Measurements from ENCODE around the gene GDPD3.

DNA sequence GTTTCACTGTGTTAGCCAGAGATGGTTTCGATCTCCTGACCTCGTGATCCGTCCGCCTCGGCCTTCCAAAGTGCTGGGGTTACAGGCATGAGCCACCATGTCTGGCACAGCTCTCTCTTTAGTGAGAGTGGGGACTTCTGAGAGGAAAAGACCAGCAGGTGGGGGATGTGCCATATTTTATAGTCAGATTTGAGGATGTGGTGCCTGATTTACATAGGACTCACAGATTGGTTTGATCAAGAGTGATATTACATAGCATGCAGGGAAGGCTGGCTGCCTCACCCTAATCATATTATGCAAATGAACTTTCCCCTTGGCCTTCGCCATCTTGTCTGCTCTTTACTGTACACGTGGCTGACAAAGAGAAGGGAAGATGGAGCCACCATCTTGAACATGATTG is 37.8 kb upstream of the GDPD3 start:
- TF ChIP-seq, protein P1, sequence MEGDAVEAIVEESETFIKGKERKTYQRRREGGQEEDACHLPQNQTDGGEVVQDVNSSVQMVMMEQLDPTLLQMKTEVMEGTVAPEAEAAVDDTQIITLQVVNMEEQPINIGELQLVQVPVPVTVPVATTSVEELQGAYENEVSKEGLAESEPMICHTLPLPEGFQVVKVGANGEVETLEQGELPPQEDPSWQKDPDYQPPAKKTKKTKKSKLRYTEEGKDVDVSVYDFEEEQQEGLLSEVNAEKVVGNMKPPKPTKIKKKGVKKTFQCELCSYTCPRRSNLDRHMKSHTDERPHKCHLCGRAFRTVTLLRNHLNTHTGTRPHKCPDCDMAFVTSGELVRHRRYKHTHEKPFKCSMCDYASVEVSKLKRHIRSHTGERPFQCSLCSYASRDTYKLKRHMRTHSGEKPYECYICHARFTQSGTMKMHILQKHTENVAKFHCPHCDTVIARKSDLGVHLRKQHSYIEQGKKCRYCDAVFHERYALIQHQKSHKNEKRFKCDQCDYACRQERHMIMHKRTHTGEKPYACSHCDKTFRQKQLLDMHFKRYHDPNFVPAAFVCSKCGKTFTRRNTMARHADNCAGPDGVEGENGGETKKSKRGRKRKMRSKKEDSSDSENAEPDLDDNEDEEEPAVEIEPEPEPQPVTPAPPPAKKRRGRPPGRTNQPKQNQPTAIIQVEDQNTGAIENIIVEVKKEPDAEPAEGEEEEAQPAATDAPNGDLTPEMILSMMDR (IDR thresholded peaks at IDR 0.05) = no peak
- TF ChIP-seq POLR2A (IDR thresholded peaks at IDR 0.05) = no peak
